IMR-90 (cell line): ENCODE results near the gene FLVCR2. TPM values are rescaled to one million over a fixed set of nuclear protein-coding genes. Genes with fewer than 3 reads are reported as not detected.

Source experiments
- ATAC-seq: fragments of 200-7000 bp; cut with Tn5 transposase; 2 replicates; pipeline ENCODE4 v1.9.1; 2020; ENCODE audit warnings: low read depth, mild to moderate bottlenecking, moderate library complexity
- BruUV-seq: library from RNA; stranded (reverse); fragments of 400-500 nt; replicated peaks from 2 replicates; lab custom pipeline; 2021; lab: Mats Ljungman, UMichigan
- CTCF ChIA-PET: fragments of 300-600 bp; formaldehyde crosslinking; extraction: SDS; loops from one replicate; lab custom pipeline; 2021; ENCODE audit warnings: antibody characterized with exemption; lab: Yijun Ruan, JAX
- POLR2A ChIA-PET: fragments of 300-600 bp; sonication (Branson Sonifier 250); formaldehyde crosslinking; loops from one replicate; lab custom pipeline; 2022; ENCODE audit warnings: antibody characterized with exemption; ENCODE audit not compliant: unreplicated experiment; lab: Charles Lee
- DNase-seq: peaks from one replicate; pipeline ENCODE4 v3.0.0; 2013
- H2AFZ ChIP-seq: replicated peaks from 2 replicates; pipeline ENCODE3; 2013; ENCODE audit warnings: low read length, mild to moderate bottlenecking; ENCODE audit not compliant: poor library complexity
- H2AK5ac ChIP-seq: 2 replicates; pipeline ENCODE4 v1.6.1; 2013; ENCODE audit warnings: low read depth, low read length, inconsistent platforms
- H2AK9ac ChIP-seq: replicated peaks from 2 replicates; pipeline ENCODE3; 2013; ENCODE audit warnings: mild to moderate bottlenecking, low read depth, low read length, moderate library complexity; ENCODE audit not compliant: poor library complexity
- H2BK120ac ChIP-seq: 2 replicates; pipeline ENCODE4 v1.6.1; 2013; ENCODE audit warnings: low read depth, low read length, inconsistent platforms
- H2BK15ac ChIP-seq: 3 replicates; pipeline ENCODE4 v1.6.1; 2013; ENCODE audit warnings: low read depth, low read length, inconsistent platforms
- H2BK20ac ChIP-seq: 2 replicates; pipeline ENCODE4 v1.6.1; 2013; ENCODE audit warnings: low read depth, mild to moderate bottlenecking, inconsistent platforms, low read length, moderate library complexity
- H2BK5ac ChIP-seq: 2 replicates; pipeline ENCODE4 v1.6.1; 2013; ENCODE audit warnings: mild to moderate bottlenecking, low read depth, low read length, inconsistent platforms; ENCODE audit not compliant: poor library complexity, severe bottlenecking
- H3K14ac ChIP-seq: replicated peaks from 2 replicates; pipeline ENCODE4 v1.6.1; 2013; ENCODE audit warnings: low read depth, low read length, inconsistent platforms
- H3K18ac ChIP-seq: 2 replicates; pipeline ENCODE4 v1.6.1; 2013; ENCODE audit warnings: low read depth, low read length, control low read depth
- H3K23ac ChIP-seq: 2 replicates; pipeline ENCODE4 v1.6.1; 2013; ENCODE audit warnings: low read depth, low read length, inconsistent platforms
- H3K27ac ChIP-seq: 2 replicates; pipeline ENCODE4 v1.5.1; 2013; ENCODE audit warnings: mild to moderate bottlenecking, control low read depth, low read length; ENCODE audit not compliant: insufficient read depth
- H3K27me3 ChIP-seq: 2 replicates; pipeline ENCODE4 v1.6.1; 2013; ENCODE audit warnings: low read length; ENCODE audit not compliant: control insufficient read depth, insufficient read depth
- H3K36me3 ChIP-seq: 2 replicates; pipeline ENCODE4 v1.6.1; 2013; ENCODE audit warnings: low read length, mixed read lengths; ENCODE audit not compliant: control insufficient read depth, insufficient read depth
- H3K4ac ChIP-seq: 2 replicates; pipeline ENCODE4 v1.6.1; 2013; ENCODE audit warnings: low read depth, low read length, inconsistent platforms
- H3K4me1 ChIP-seq: 2 replicates; pipeline ENCODE4 v1.6.1; 2013; ENCODE audit warnings: low read length, mixed read lengths; ENCODE audit not compliant: control insufficient read depth, insufficient read depth
- H3K4me2 ChIP-seq: 2 replicates; pipeline ENCODE4 v1.6.1; 2013; ENCODE audit warnings: low read depth, mild to moderate bottlenecking, control low read depth, low read length, moderate library complexity
- H3K4me3 ChIP-seq: 2 replicates; pipeline ENCODE4 v1.5.1; 2013; ENCODE audit warnings: low read depth, mild to moderate bottlenecking, control low read depth, low read length, moderate library complexity; ENCODE audit not compliant: insufficient read depth
- H3K56ac ChIP-seq: 2 replicates; pipeline ENCODE4 v1.6.1; 2013; ENCODE audit warnings: low read length, inconsistent platforms; ENCODE audit not compliant: insufficient read depth; ENCODE audit errors: extremely low read depth
- H3K79me1 ChIP-seq, 2 experiments: 2 replicates each; pipeline ENCODE4 v1.6.1; 2013; ENCODE audit warnings: low read length in 2 of 2, inconsistent platforms in 1 of 2, low read depth in 1 of 2
- H3K9ac ChIP-seq: 2 replicates; pipeline ENCODE4 v1.6.1; 2013; ENCODE audit warnings: low read depth, low read length, control low read depth
- H3K9me1 ChIP-seq: 2 replicates; pipeline ENCODE4 v1.6.1; 2013; ENCODE audit warnings: low read length, inconsistent platforms; ENCODE audit not compliant: insufficient read depth
- H3K9me3 ChIP-seq: 2 replicates; pipeline ENCODE4 v1.6.1; 2013; ENCODE audit warnings: low read length; ENCODE audit not compliant: control insufficient read depth, insufficient read depth
- H4K20me1 ChIP-seq: 2 replicates; pipeline ENCODE4 v1.6.1; 2013; ENCODE audit warnings: low read length, inconsistent platforms; ENCODE audit not compliant: insufficient read depth
- H4K5ac ChIP-seq: 2 replicates; pipeline ENCODE4 v1.6.1; 2013; ENCODE audit warnings: mild to moderate bottlenecking, low read depth, low read length, control low read depth
- H4K8ac ChIP-seq, 2 experiments: 2 replicates each; pipeline ENCODE4 v1.6.1; 2013; ENCODE audit warnings: low read depth in 2 of 2, low read length in 2 of 2, control low read depth in 1 of 2, inconsistent platforms in 1 of 2
- H4K91ac ChIP-seq: 2 replicates; pipeline ENCODE4 v1.6.1; 2013; ENCODE audit warnings: low read depth, low read length, inconsistent platforms; ENCODE audit not compliant: insufficient read depth
- BHLHE40 ChIP-seq: fragments of 150-350 bp; IDR thresholded peaks from 2 replicates; pipeline ENCODE4 v1.6.1; 2016; ENCODE audit warnings: mild to moderate bottlenecking, low read depth, low read length
- CHD1 ChIP-seq: IDR thresholded peaks from 2 replicates; pipeline ENCODE4 v1.6.1; 2012; ENCODE audit warnings: low read depth, low read length, improper control_type of control experiment
- CTCF ChIP-seq: conservative IDR thresholded peaks from 2 replicates; pipeline ENCODE4 v1.5.1; 2012; ENCODE audit warnings: mild to moderate bottlenecking, low read depth, low read length, improper control_type of control experiment
- FOS ChIP-seq: fragments of 150-350 bp; IDR thresholded peaks from 2 replicates; pipeline ENCODE4 v1.6.1; 2016; ENCODE audit warnings: low read depth, low read length
- MXI1 ChIP-seq: IDR thresholded peaks from 2 replicates; pipeline ENCODE4 v1.6.1; 2012; ENCODE audit warnings: low read depth, mild to moderate bottlenecking, low read length, moderate library complexity, borderline replicate concordance
- NFE2L2 ChIP-seq: fragments of 150-350 bp; IDR thresholded peaks from 2 replicates; pipeline ENCODE4 v1.6.1; 2016; ENCODE audit warnings: low read depth, mild to moderate bottlenecking, low read length
- RAD21 ChIP-seq: IDR thresholded peaks from 2 replicates; pipeline ENCODE4 v1.6.1; 2012; ENCODE audit warnings: low read length, improper control_type of control experiment
- RCOR1 ChIP-seq: IDR thresholded peaks from 2 replicates; pipeline ENCODE4 v1.6.1; 2012; ENCODE audit warnings: mild to moderate bottlenecking, low read length, improper control_type of control experiment; ENCODE audit not compliant: insufficient replicate concordance
- RFX5 ChIP-seq: IDR thresholded peaks from 2 replicates; pipeline ENCODE4 v1.8.0; 2012; ENCODE audit warnings: low read depth, mild to moderate bottlenecking, low read length, moderate library complexity
- SMC3 ChIP-seq: fragments of 150-350 bp; IDR thresholded peaks from 2 replicates; pipeline ENCODE4 v1.6.1; 2016; ENCODE audit warnings: low read depth, mild to moderate bottlenecking, antibody characterized with exemption, low read length, moderate library complexity
- WGBS, 2 experiments: methylation state at CpG; one replicate each; pipeline versions ENCODE4 v1.1.5 to v1.1.7; 2013; ENCODE audit warnings: missing lambda C conversion rate in 2 of 2; ENCODE audit not compliant: insufficient read length in 1 of 2; ENCODE audit errors: extremely low coverage in 2 of 2; 5-methylcytosine and 5-hydroxymethylcytosine counted together
- dilution Hi-C: fragments of 300-500 bp; cut with HindIII; formaldehyde crosslinking; loops from one replicate; pipeline ENCODE4 v1.14.3; 2018; ENCODE audit warnings: low sequenced_read_pairs; ENCODE audit not compliant: unreplicated experiment
- in situ Hi-C: fragments of 300-500 bp; cut with MboI; formaldehyde crosslinking; loops from 3 replicates; pipeline ENCODE4 v1.14.3; 2019; ENCODE audit warnings: low sequenced_read_pairs, inconsistent platforms, mixed read lengths
- intact Hi-C: fragments of 100-400 bp; cut with micrococcal nuclease; formaldehyde crosslinking; loops from 2 replicates; pipeline ENCODE4 v1.10.0; 2022
- polyA plus RNA-seq, 3 experiments: library from polyadenylated mRNA; depleted of rRNA; stranded (reverse); fragments of >200 nt; gene quantifications; 2 replicates each; pipeline ENCODE4 v1.2.3, GENCODE V29; 2012; ENCODE audit warnings: low replicate concordance in 1 of 3
- total RNA-seq: library from RNA; depleted of rRNA; stranded (reverse); fragments of >200 nt; gene quantifications from 2 replicates; pipeline ENCODE4 v1.2.3, GENCODE V29; 2012

The FLVCR2 gene
- total and polyA plus RNA-seq, 2 of the 4 experiments (the other 2 are of a cell fraction), result 0.94 to 1.4 TPM

GRCh38 chr14:75626863-75627262 lies 48.4 kb downstream of the FLVCR2 start:
- Histone ChIP-seq H3K4me2 (no peak overlapping the region), H3K4me3 (no peak overlapping the region), H3K9ac (no peak overlapping the region), H3K9me3 (no peaks in the 10 kb centered on the region), H3K14ac (no peak overlapping the region), H3K23ac (no peak overlapping the region), H2AK5ac (no peak overlapping the region), H2BK20ac (no peak overlapping the region), H2BK120ac (no peak overlapping the region), H2BK15ac (no peak overlapping the region), H4K20me1 (no peaks in the 10 kb centered on the region), H3K9me1 (no peaks in the 10 kb centered on the region), H3K79me1 (no peaks in the 10 kb centered on the region), H3K36me3 (no peaks in the 10 kb centered on the region), H3K56ac (no peak overlapping the region), H3K18ac (no peak overlapping the region), H3K4me1 (no peaks in the 10 kb centered on the region), H2AFZ (no peak overlapping the region), H4K8ac (no peak overlapping the region), H3K27ac (no peak overlapping the region), H2BK5ac (no peak overlapping the region), H4K91ac (no peak overlapping the region), H4K5ac (no peak overlapping the region), H3K4ac (no peak overlapping the region), H3K27me3 (peaks cover 16% of the 10 kb centered on the region; the same call in 1 of the 2 replicates), H2AK9ac (no peak overlapping the region)
- dilution Hi-C loops, result no loop called here
- ChIA-PET CTCF (no interaction called here), POLR2A (no interaction called here)
- WGBS, 2 experiments, result no CpG with 5 or more reads among the region's 3 CpGs
- intact Hi-C loops, result no loop called here
- in situ Hi-C loops, result no loop called here
- no TSS peak for BruUV-seq
- DNase-seq (no peak), ATAC-seq (no peak)
- TF ChIP-seq RFX5 (no peak), CHD1 (no peak), FOS (no peak), NFE2L2 (no peak), MXI1 (no peak), RAD21 (no peak), RCOR1 (no peak), CTCF (no peak), SMC3 (no peak), BHLHE40 (no peak)
